Stimulated activated CD8-positive, alpha-beta memory T cell treated with anti-CD3 and anti-CD28 coated beads, Interleukin-12 subunit alpha, Interleukin-12 subunit beta, amount 100 ng/mL, for 24 hours (primary cell): Measurements from ENCODE around the gene TEX19.
"Not testable (repeated sequence)": the region's sequence is repeated elsewhere in the genome, so short reads cannot be mapped to it uniquely, and the experiment has no call there.

Source experiments
- DNase-seq: peaks from one replicate; pipeline ENCODE4 v3.0.0-alpha.2; 2020; ENCODE audit errors: extremely low read depth

TEX19 gene

GRCh38 chr17:82377294-82377693 is 18.2 kb downstream of the TEX19 start:
- not testable (repeated sequence) for DNase-seq

GRCh38 chr17:82377924-82378740 is 19.1 kb downstream of the TEX19 start:
- no peak for DNase-seq

DNA sequence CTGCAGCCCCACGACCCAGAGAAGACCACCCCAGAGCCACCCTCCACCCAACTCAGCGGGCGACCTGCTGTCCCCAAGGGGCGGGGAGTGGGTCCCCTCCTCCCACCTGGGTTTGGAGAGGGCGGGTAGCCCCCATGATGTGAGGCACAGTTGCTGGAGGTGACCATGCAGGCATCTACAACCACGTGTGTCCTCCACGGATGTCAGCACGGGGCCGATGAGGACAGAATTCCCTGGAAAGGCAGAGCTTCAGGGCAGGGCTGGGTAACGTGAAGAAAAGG is 19.6 kb downstream of the TEX19 start:
- DNase-seq = no peak

- DNase-seq = no peak
Measured at GRCh38 chr17:82380860-82381702, 22.0 kb downstream of the TEX19 start.

- DNase-seq = not testable (repeated sequence)
Measured at GRCh38 chr17:82381703-82382009, 22.6 kb downstream of the TEX19 start.

DNA sequence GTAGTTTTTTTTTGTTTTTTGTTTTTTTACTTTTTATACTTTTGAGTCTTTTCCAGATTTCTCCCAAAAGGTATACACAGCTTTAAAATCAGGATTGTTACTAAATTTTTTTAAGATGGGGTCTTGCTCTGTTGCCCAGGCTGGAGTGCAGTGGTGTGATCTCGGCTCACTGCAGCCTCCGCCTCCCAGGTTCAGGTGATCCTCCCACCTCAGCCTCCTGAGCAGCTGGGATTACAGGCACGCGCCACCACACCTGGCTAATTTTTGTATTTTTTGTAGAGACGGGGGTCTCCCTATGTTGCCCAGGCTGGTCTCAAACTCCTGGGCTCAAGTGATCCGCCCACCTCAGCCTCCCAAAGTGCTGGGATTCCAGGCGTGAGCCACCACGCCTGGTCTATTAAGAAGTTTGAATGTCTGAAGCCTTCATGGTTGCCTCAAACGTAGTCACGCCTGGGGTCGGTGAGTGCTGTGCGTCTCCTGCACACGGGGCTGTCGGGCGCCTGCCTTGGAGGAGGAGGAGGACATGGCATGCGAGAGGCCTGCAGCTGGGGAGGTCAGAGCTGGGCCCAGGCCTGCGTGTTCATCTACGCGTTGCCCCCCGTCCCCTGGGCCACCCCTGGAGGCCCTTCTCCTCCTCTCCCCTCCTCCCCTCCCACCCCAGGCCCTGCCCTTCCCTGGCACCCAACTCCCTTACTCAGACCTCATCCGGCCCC is 23.3 kb downstream of the TEX19 start:
- DNase-seq = not testable (repeated sequence)

- DNase-seq = no peak
Measured at GRCh38 chr17:82382933-82383255, 23.8 kb downstream of the TEX19 start.

- DNase-seq = no peak
Measured at GRCh38 chr17:82383411-82383810, 24.4 kb downstream of the TEX19 start.

DNA sequence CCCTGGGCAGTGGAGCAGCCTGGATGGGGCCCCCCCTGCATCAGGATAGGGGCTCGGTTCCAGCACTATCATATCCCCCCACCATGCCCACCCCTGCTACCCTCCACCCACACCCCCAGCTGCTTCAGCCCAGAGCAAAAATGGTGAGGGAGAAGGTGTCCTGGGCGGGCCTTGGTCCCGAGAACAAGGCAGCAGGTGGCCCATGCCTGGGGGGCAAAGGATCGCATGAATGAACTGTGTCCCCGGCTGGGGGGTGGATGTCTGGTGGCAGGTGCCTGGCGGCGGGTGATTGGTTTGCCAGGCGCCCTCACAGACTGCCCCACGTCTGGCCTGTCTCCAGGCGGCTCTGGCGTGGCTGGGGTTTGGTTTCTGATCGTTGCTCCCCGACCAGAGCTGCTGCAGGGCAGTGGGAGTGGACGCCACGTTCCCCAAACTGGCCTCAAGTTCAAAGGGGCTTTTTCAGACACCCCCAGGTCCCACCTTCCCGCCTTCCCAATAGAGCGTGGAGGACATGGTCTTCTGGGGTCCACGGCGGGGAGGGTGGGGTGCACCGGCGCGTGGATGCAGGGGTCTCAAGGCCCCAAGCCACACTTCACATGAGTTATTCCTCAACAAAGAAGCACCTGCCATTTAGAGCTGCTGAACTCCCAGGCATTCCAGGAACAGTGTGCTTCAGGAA is 25.1 kb downstream of the TEX19 start:
- no peak for DNase-seq

GRCh38 chr17:82384730-82385481 is 25.9 kb downstream of the TEX19 start:
- DNase-seq = no peak

GRCh38 chr17:82385559-82386254 is 26.7 kb downstream of the TEX19 start:
- DNase-seq = no peak

GRCh38 chr17:82386255-82386831 is 27.3 kb downstream of the TEX19 start:
- DNase-seq = no peak

- DNase-seq = no peak
Measured at GRCh38 chr17:82386881-82387704, 28.0 kb downstream of the TEX19 start.

- no peak for DNase-seq
Measured at GRCh38 chr17:82387705-82388106, 28.7 kb downstream of the TEX19 start.

GRCh38 chr17:82388223-82388921 is 29.3 kb downstream of the TEX19 start:
- DNase-seq = no peak

DNA sequence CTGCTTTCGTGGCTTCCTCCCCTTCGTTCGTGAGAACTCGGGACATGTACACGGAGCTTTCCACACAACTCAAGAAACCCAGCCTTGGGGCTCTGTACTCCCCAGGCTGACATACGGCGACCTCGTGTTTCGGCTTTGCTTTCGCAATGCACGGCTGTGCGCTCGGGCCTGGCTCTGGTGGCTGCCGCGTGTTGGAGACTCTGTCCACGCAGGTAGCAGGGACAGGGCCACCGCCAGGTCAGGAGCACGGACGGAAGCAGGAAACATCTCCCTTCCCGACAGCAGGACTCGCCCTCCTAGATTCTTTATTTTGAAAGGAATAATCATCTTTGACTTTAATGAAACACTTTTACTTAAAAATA is 29.9 kb downstream of the TEX19 start:
- no peak for DNase-seq

GRCh38 chr17:82389379-82389778 is 30.3 kb downstream of the TEX19 start:
- DNase-seq = no peak

DNA sequence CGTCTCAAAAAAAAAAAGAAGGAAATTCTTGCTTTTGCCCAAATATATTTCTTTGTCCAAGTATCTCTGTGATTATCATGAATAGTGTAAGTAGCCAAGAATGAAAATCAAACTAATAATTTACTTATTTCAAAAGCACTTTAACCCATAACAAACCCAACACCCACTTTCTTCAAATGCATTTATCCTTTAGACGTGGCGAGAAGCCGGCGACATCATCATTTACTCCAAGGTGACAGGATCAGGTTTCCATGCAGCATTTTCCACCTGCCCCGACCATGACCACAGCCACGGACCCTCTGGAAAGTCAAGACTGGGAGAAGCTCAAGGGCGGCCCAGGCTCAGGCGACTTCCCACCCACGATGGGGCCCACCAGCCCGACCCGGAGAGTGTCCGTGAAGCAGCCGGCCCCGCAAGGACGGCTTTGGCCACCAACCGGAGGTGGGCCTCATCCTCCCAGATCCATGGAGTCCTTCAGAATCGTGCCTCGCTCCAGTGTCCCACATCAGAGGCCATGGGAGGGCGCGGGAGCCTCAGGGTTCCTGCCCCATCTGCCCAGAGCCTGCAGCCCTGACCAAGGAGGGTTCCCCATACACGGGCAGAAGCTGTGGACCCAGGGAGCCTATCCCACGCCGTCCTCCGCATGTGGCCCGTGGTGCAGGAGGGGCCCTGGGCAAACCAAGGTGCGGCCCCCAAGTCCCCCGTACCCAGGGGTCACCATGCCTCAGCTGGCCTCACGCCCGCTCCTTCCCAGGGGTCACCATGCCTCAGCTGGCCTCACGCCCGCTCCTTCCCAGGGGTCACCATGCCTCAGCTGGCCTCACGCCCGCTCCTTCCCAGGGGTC is 31.2 kb downstream of the TEX19 start:
- no peak for DNase-seq
